Urinary bladder (tissue), 4 donors: Measurements from ENCODE around the gene KRT85. TPM values are rescaled to one million over a fixed set of nuclear protein-coding genes. Genes with fewer than 3 reads are reported as not detected.
"Not testable (repeated sequence)": the region's sequence is repeated elsewhere in the genome, so short reads cannot be mapped to it uniquely, and the experiment has no call there.

Experiments
- DNase-seq: peaks from one replicate; pipeline ENCODE4 v3.0.0-alpha.2; 2015; ENCODE audit errors: extremely low spot score
- H3K27ac ChIP-seq: one replicate; pipeline ENCODE4 v1.5.1; 2013; ENCODE audit warnings: low read depth, mild to moderate bottlenecking, moderate library complexity
- H3K36me3 ChIP-seq: one replicate; pipeline ENCODE4 v1.6.1; 2013; ENCODE audit warnings: mild to moderate bottlenecking, moderate library complexity; ENCODE audit not compliant: insufficient read depth
- H3K4me1 ChIP-seq: one replicate; pipeline ENCODE4 v1.6.1; 2013; ENCODE audit warnings: mild to moderate bottlenecking, moderate library complexity; ENCODE audit not compliant: insufficient read depth
- H3K4me3 ChIP-seq: one replicate; pipeline ENCODE4 v1.5.1; 2013; ENCODE audit warnings: low read depth, low read length
- WGBS: extraction: QIAGEN DNeasy Blood & Tissue Kit; methylation state at CpG from one replicate; pipeline ENCODE4 v1.1.7; 2013; 5-methylcytosine and 5-hydroxymethylcytosine counted together
- polyA plus RNA-seq: library from polyadenylated mRNA; stranded (reverse); fragments of 200-250 nt; gene quantifications from one replicate; pipeline ENCODE4 v1.2.3, GENCODE V29; 2013
- total RNA-seq: library from RNA; depleted of rRNA; stranded (reverse); fragments of >200 nt; gene quantifications from one replicate; pipeline ENCODE4 v1.2.3, GENCODE V29; 2014
- donor health status: healthy with polysubstance abuse.
- donor health status: healthy.

The KRT85 gene
- total and polyA plus RNA-seq, 2 donors, result not detected

- Histone ChIP-seq H3K4me3 (no peak overlapping the region), H3K4me1 (no peaks in the 10 kb centered on the region), H3K36me3 (no peaks in the 10 kb centered on the region), H3K27ac (no peak overlapping the region)
- WGBS, result 94% methylated on average over 56 of the region's 56 CpGs
- DNase-seq, result no peak
Measured at GRCh38 chr12:52356031-52356761, 11.1 kb downstream of the KRT85 start.

DNA sequence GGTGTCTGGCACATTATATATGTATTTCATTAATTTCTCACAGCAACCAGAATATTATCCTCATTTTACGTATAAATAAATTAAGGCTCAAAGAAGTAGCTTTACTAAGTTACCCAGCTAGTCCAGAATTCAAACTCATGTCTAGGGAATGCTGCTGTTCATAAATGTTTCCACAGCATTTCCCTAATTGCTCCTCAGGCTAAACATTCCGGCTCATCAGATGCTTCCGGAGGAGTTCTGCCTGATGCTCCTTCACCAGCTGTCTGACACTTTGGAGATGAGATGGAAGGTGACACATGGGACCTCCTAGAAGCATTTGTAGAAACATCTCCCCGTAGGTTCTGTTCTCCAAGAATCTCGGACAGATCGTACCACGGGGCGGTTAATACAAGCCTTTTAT is 12.1 kb downstream of the KRT85 start:
- Histone ChIP-seq H3K36me3 (no peaks in the 10 kb centered on the region), H3K4me3 (no peak overlapping the region), H3K27ac (no peak overlapping the region), H3K4me1 (no peaks in the 10 kb centered on the region)
- WGBS, result 93% methylated on average over 8 of the region's 8 CpGs
- DNase-seq, result no peak

- Histone ChIP-seq H3K36me3 (no peaks in the 10 kb centered on the region), H3K4me1 (no peaks in the 10 kb centered on the region), H3K27ac (no peak overlapping the region), H3K4me3 (no peak overlapping the region)
- DNase-seq, result no peak
- 40% methylated on average over 5 of the region's 5 CpGs for WGBS
Measured at GRCh38 chr12:52354200-52354599, 13.1 kb downstream of the KRT85 start.

- Histone ChIP-seq H3K36me3 (no peaks in the 10 kb centered on the region), H3K4me3 (no peak overlapping the region), H3K4me1 (no peaks in the 10 kb centered on the region), H3K27ac (no peak overlapping the region)
- 68% methylated on average over 3 of the region's 3 CpGs for WGBS
- no peak for DNase-seq
Measured at GRCh38 chr12:52353766-52354165, 13.5 kb downstream of the KRT85 start.

DNA sequence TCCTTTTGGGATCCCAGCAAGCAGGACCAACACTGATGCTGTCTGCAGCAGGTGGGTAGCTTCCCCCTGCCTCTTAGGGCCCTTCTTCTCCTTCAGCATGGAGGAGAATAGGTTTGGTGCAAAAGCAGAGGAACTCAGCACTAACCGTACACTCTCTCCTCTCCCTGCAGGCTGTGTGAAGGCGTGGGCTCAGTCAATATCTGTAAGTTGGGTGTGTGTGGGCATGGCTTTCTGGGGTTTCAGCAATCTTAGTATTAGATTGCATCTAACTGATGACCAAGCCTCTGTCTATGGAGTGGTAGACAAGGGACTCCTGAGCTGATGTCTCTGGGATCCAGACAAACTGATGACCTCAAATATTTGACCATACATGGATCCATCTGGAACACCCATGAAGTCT is 14.3 kb downstream of the KRT85 start:
- 84% methylated on average over 2 of the region's 2 CpGs for WGBS
- no peak for DNase-seq
- H3K27ac ChIP-seq, result no peak overlapping the region

DNA sequence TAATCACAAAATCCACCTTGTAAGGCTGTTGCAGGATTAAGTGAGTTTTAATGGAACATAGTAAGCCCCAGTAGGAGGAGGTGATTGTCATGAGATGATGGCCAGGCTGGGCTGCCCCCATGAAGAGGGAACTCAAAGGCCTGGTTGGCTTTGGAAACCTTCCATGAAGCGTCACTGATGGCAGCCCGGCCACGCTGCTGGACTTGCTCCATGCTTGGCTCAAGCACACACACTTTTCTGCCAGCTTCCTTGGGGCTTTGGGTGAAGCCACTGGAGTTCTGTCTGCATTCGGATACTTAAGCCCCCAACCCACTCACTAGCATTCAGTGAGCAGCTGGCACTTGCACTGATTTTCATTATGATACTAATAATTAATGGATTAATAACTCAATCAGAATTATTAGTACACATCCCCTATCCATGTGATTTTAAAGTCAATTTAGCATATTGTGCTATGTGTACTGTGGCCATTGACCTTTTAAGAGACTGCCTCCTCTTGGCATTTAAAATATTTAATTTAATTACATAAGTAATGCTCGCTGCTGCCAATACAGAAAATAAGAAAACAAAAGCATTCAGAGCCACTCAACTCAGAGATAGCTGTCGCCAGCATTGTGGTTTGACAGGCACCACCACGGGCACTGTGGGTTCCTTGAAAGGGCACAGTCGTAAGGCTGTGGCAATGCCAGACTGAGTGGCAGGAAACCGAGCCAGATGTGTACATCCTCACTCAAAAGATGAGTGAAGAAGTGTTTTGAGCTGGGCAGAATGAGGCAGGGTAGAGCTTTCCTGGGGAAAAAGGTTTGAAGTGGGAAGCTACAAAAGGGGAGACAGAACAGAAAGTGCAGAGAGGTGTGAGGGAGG is 15.9 kb downstream of the KRT85 start:
- Histone ChIP-seq H3K36me3 (no peaks in the 10 kb centered on the region), H3K27ac (no peak overlapping the region), H3K4me1 (no peaks in the 10 kb centered on the region), H3K4me3 (no peak overlapping the region)
- no peak for DNase-seq
- WGBS, result 56% methylated on average over 9 of the region's 9 CpGs

More for the DNA sequence above, 14.3 kb downstream of the KRT85 start:
- Histone ChIP-seq H3K4me3 (no peak overlapping the region), H3K36me3 (no peaks in the 10 kb centered on the region), H3K4me1 (no peaks in the 10 kb centered on the region)

DNA sequence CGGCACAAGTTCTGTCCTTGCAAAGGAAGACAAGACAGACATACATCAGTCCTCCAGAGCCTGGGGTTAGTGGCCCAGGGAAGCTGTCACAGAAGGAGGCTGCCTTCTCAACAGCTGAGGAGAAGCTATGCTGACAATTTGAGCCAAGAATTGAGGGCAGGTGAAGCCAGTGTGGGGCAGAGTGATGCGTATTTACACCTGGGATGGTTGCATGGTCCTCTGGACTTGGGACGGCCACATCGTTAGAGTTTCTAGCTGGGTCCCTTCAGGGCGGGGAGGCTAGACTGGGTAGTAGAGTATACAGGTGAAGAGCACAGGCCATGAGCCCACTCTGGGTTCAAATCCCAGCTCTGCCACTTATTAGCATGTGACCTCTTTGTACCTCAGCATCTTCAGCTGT is 16.5 kb downstream of the KRT85 start:
- Histone ChIP-seq H3K4me1 (no peaks in the 10 kb centered on the region), H3K27ac (no peak overlapping the region), H3K4me3 (no peak overlapping the region), H3K36me3 (no peaks in the 10 kb centered on the region)
- 95% methylated on average over 5 of the region's 5 CpGs for WGBS
- no peak for DNase-seq

- H3K4me1 ChIP-seq, result no peaks in the 10 kb centered on the region
- no peak overlapping the region for H3K4me3 ChIP-seq
- H3K27ac ChIP-seq, result no peak overlapping the region
- H3K36me3 ChIP-seq, result no peaks in the 10 kb centered on the region
- WGBS, result 94% methylated on average over 8 of the region's 8 CpGs
- no peak for DNase-seq
Measured at GRCh38 chr12:52350021-52350620, 17.2 kb downstream of the KRT85 start.

DNA sequence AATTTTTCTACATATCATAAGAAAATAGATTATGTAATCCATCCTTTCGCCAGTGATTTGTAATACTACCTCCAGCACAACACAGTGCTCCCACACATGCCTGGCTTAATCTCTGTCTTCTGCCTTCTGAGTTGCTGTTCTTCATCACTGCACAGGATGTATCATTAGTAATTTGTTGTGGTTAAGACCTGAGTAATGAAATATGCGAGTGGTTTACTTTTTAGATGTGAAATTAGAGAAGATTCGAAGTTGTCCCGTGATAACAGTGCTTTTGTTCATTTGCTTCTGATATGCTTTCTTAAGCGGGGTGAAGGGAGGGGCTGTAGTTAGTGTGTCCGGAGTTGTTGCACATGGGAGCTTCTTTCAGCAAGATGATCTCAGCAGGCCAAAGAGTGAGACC is 18.1 kb downstream of the KRT85 start:
- Histone ChIP-seq H3K27ac (no peak overlapping the region), H3K4me3 (no peak overlapping the region), H3K36me3 (no peaks in the 10 kb centered on the region), H3K4me1 (no peaks in the 10 kb centered on the region)
- DNase-seq, result no peak
- 62% methylated on average over 6 of the region's 6 CpGs for WGBS

DNA sequence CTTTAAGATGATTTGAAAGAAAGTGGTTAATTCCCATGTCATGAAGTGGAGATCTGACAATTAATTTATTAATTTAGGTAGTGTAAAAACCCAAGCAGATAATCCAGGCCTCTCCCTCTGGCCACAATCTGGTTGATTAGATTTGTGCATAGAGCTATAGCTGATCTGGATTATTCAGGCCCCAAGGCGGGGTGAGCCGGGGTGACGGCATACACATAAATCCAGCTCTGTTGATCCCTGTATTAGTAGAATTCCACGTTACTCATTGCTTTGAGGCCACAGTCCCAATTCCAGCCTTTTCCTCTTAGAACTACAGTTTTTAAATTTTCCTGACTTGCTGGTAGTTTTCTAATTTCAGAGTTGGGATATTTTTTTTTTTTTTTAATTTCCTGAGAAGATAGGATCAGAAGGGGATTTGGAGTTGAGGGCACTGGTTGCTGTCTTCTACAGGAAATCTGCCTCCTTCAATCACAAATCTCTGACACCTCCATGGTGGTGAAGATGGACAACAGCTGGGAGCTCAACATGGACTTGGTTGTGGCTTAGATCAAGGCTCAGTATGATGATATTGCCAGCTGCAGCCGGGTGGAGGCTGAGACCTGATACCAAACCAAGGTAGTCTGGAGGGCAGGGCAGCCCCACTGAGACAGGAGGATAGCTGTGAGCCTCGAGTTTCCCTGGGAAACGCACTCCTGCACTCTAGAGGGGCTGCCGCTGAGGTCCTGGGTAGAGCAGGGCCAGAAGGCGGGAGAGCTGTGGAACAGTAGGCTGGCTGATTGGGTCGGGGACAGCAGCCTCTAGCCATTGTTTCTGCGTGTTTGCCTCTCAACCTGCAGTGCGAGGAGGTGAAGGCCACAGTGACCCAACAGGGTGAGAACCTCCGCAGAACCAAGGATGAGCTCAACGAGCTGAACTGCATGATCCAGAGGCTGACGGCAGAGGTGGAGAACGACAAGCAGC is 19.4 kb downstream of the KRT85 start:
- WGBS, result 73% methylated on average over 16 of the region's 16 CpGs
- DNase-seq, result no peak

GRCh38 chr12:52347016-52347415 is 20.3 kb downstream of the KRT85 start:
- Histone ChIP-seq H3K4me1 (no peaks in the 10 kb centered on the region), H3K4me3 (no peak overlapping the region), H3K27ac (no peak overlapping the region), H3K36me3 (no peaks in the 10 kb centered on the region)
- no peak for DNase-seq
- 85% methylated on average over 9 of the region's 9 CpGs for WGBS

More for the DNA sequence above, 19.4 kb downstream of the KRT85 start:
- H3K4me3 ChIP-seq, result no peak overlapping the region
- no peak overlapping the region for H3K27ac ChIP-seq
- no peaks in the 10 kb centered on the region for H3K4me1 ChIP-seq
- no peaks in the 10 kb centered on the region for H3K36me3 ChIP-seq

DNA sequence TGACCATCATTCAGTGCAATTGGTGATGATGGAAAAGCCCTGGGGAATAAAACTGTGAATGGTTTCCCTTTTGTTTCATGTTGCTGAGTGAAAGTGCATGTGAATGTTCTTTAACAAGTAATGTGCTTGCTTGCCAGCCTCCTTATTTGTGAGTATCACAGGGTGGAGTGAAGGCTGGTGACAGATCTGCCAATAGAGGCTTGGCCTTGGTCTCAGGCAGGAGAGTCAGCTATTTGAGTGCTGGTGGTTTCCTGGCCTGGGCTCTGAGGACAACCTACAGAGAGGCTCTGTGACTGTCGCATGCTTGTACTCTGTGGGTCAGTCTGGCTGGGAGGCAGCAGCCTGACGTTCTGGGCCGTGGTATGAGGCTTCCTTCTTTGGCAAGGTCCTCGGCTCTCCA is 20.7 kb downstream of the KRT85 start:
- H3K4me3 ChIP-seq, result no peak overlapping the region
- no peak for DNase-seq
- H3K36me3 ChIP-seq, result no peaks in the 10 kb centered on the region
- H3K4me1 ChIP-seq, result no peaks in the 10 kb centered on the region
- H3K27ac ChIP-seq, result no peak overlapping the region
- WGBS, result 65% methylated on average over 4 of the region's 4 CpGs

GRCh38 chr12:52345041-52345440 is 22.2 kb downstream of the KRT85 start:
- H3K27ac ChIP-seq, H3K4me1 ChIP-seq, DNase-seq, H3K4me3 ChIP-seq, H3K36me3 ChIP-seq: not testable (repeated sequence)
- WGBS, result 89% methylated on average over 8 of the region's 8 CpGs
